Colon (tissue), 2 donors: ENCODE data around the gene PTPRM.

Experiments used
- FAIRE-seq: peaks from 2 replicates; lab custom pipeline; 2012; peaks lifted over from hg19 to GRCh38; lab: Jason Lieb, UNC
- donor health status: control.
- donor health status: control.

The PTPRM gene

GRCh38 chr18:8005870-8006569 is 438.9 kb downstream of the PTPRM start:
- no peak for FAIRE-seq

GRCh38 chr18:8006979-8007378 is 439.9 kb downstream of the PTPRM start:
- no peak for FAIRE-seq

- no peak for FAIRE-seq
Observed at GRCh38 chr18:8008033-8008432, 440.9 kb downstream of the PTPRM start.

GRCh38 chr18:8011361-8011760 is 444.2 kb downstream of the PTPRM start:
- FAIRE-seq, result no peak

GRCh38 chr18:8011906-8012305 is 444.8 kb downstream of the PTPRM start:
- FAIRE-seq, result no peak

- no peak for FAIRE-seq
Observed at GRCh38 chr18:8018701-8019331, 451.7 kb downstream of the PTPRM start.

- peak; percentile 82 for FAIRE-seq
Observed at GRCh38 chr18:8019600-8019999, 452.5 kb downstream of the PTPRM start.

- FAIRE-seq, result no peak
Observed at GRCh38 chr18:8020132-8020846, 453.2 kb downstream of the PTPRM start.

GRCh38 chr18:8029061-8029460 is 461.9 kb downstream of the PTPRM start:
- FAIRE-seq, result no peak

GRCh38 chr18:8029731-8030130 is 462.6 kb downstream of the PTPRM start:
- FAIRE-seq, result no peak

GRCh38 chr18:8030201-8030600 is 463.1 kb downstream of the PTPRM start:
- no peak for FAIRE-seq

GRCh38 chr18:8031496-8031895 is 464.4 kb downstream of the PTPRM start:
- no peak for FAIRE-seq

GRCh38 chr18:8034674-8035073 is 467.6 kb downstream of the PTPRM start:
- FAIRE-seq, result no peak

- FAIRE-seq, result no peak
Observed at GRCh38 chr18:8036551-8036950, 469.4 kb downstream of the PTPRM start.

GRCh38 chr18:8037296-8037695 is 470.2 kb downstream of the PTPRM start:
- FAIRE-seq, result no peak

GRCh38 chr18:8040021-8040420 is 472.9 kb downstream of the PTPRM start:
- FAIRE-seq, result no peak

GRCh38 chr18:8041526-8042111 is 474.5 kb downstream of the PTPRM start:
- FAIRE-seq, result no peak

- FAIRE-seq, result no peak
Observed at GRCh38 chr18:8044004-8044403, 476.9 kb downstream of the PTPRM start.

- no peak for FAIRE-seq
Observed at GRCh38 chr18:8045160-8045883, 478.2 kb downstream of the PTPRM start.

- FAIRE-seq, result no peak
Observed at GRCh38 chr18:8045884-8046281, 478.8 kb downstream of the PTPRM start.

- no peak for FAIRE-seq
Observed at GRCh38 chr18:8046441-8046840, 479.3 kb downstream of the PTPRM start.

GRCh38 chr18:8049147-8049546 is 482.0 kb downstream of the PTPRM start:
- FAIRE-seq, result no peak
